GM23248 (cell line): ENCODE measurements around the gene SPATA31E1. TPM values are rescaled to one million over a fixed set of nuclear protein-coding genes. Genes with fewer than 3 reads are reported as not detected.

Experiments
- DNase-seq: peaks from one replicate; pipeline ENCODE4 v3.0.0-alpha.2; 2015
- H2AFZ ChIP-seq: fragments of 200-600 bp; sonication (generic); 2 replicates; pipeline ENCODE4 v1.6.1; 2016; ENCODE audit warnings: antibody characterized with exemption
- H3F3A ChIP-seq: fragments of 200-600 bp; sonication (generic); 2 replicates; pipeline ENCODE4 v1.6.1; 2016; ENCODE audit warnings: mild to moderate bottlenecking, antibody characterized with exemption, mixed run types; ENCODE audit not compliant: insufficient read depth
- H3K27ac ChIP-seq: fragments of 200-600 bp; sonication (generic); 2 replicates; pipeline ENCODE4 v1.5.1; 2016; ENCODE audit warnings: mild to moderate bottlenecking
- H3K27me3 ChIP-seq: fragments of 200-600 bp; sonication (generic); replicated peaks from 2 replicates; pipeline ENCODE4 v1.6.1; 2016; ENCODE audit warnings: mild to moderate bottlenecking; ENCODE audit not compliant: insufficient read depth
- H3K36me3 ChIP-seq: fragments of 200-600 bp; sonication (generic); 2 replicates; pipeline ENCODE4 v1.6.1; 2016; ENCODE audit warnings: low read depth, mild to moderate bottlenecking
- H3K4me1 ChIP-seq: fragments of 200-600 bp; sonication (generic); 2 replicates; pipeline ENCODE4 v1.6.1; 2016; ENCODE audit warnings: mild to moderate bottlenecking; ENCODE audit not compliant: insufficient read depth
- H3K4me2 ChIP-seq: fragments of 200-600 bp; sonication (generic); one replicate; pipeline ENCODE4 v1.6.1; 2016; ENCODE audit warnings: mild to moderate bottlenecking; ENCODE audit not compliant: unreplicated experiment
- H3K4me3 ChIP-seq: fragments of 200-600 bp; sonication (generic); 2 replicates; pipeline ENCODE4 v1.5.1; 2016; ENCODE audit warnings: mild to moderate bottlenecking
- H3K79me2 ChIP-seq: fragments of 200-600 bp; sonication (generic); 2 replicates; pipeline ENCODE4 v1.6.1; 2016; ENCODE audit warnings: mild to moderate bottlenecking; ENCODE audit not compliant: insufficient read depth
- H3K9ac ChIP-seq: fragments of 200-600 bp; sonication (generic); 2 replicates; pipeline ENCODE4 v1.6.1; 2016; ENCODE audit warnings: mild to moderate bottlenecking
- H3K9me2 ChIP-seq: fragments of 200-600 bp; sonication (generic); 2 replicates; pipeline ENCODE4 v1.6.1; 2016; ENCODE audit warnings: mixed run types, mild to moderate bottlenecking, moderate library complexity; ENCODE audit not compliant: insufficient read depth
- H3K9me3 ChIP-seq: fragments of 200-600 bp; sonication (generic); one replicate; pipeline ENCODE4 v1.6.1; 2017; ENCODE audit warnings: low read depth
- H4K20me1 ChIP-seq: fragments of 200-600 bp; sonication (generic); 2 replicates; pipeline ENCODE4 v1.6.0; 2016; ENCODE audit not compliant: insufficient read depth
- EZH2 ChIP-seq: fragments of 200-600 bp; sonication (generic); IDR thresholded peaks from 2 replicates; pipeline ENCODE4 v1.6.1; 2018; ENCODE audit warnings: antibody characterized with exemption, mild to moderate bottlenecking; ENCODE audit not compliant: insufficient read depth, poor library complexity, severe bottlenecking
- EZH2phosphoT487 ChIP-seq: fragments of 200-600 bp; sonication (generic); IDR thresholded peaks from 2 replicates; pipeline ENCODE4 v1.6.1; 2018; ENCODE audit warnings: antibody characterized with exemption, moderate library complexity, mild to moderate bottlenecking, low read depth; ENCODE audit not compliant: insufficient read depth
- WGBS, 2 experiments: methylation state at CpG; one replicate each; pipeline ENCODE4 v1.1.6; 2015 to 2017; ENCODE audit warnings: low lambda C conversion rate in 2 of 2, low coverage in 1 of 2; ENCODE audit errors: missing lambda C conversion rate in 2 of 2; 5-methylcytosine and 5-hydroxymethylcytosine counted together
- in situ Hi-C: fragments of 300-500 bp; cut with MboI; formaldehyde crosslinking; loops from 2 replicates; pipeline ENCODE4 v1.15.0; 2020
- polyA plus RNA-seq: library from polyadenylated mRNA; unstranded; fragments of >200 nt; fragmentation: Nextera tagmentation; extraction: Ambion mirVana; gene quantifications from 2 replicates; pipeline ENCODE4 v1.2.1, GENCODE V29; 2016
- total RNA-seq: library from RNA; depleted of rRNA; stranded (reverse); fragments of >200 nt; shearing (Covaris generic); gene quantifications from 2 replicates; pipeline ENCODE4 v1.2.3, GENCODE V29; 2014

The SPATA31E1 gene
- total and polyA plus RNA-seq, 2 experiments from 2014 or later: not detected

DNA sequence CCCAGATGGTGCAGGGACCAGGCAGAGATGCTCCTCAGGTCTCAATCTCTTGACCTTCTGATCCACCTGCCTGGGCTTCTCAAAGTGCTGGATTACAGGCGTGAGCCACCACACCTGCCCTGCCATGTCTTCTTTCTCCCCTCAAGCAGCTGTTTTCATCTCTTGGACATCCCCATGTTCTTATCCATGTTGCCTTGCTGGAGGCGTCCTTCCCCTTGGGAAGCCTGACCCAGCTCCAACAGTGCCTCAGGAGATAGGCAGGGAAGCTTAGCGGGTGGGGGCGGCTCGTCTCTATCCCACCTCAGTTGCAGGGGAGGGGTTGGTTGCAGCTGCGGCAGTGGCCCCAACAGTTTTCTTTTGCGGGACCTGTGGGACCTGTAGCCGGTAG, 24.7 kb upstream of the SPATA31E1 start:
- peaks cover 14% of the 10 kb centered on the region; the same call in 1 of the 2 replicates for H3F3A ChIP-seq
- no peak overlapping the region for H3K27ac ChIP-seq
- H3K27me3 ChIP-seq: no peaks in the 10 kb centered on the region
- no peak overlapping the region for H3K4me2 ChIP-seq
- WGBS, 2 experiments: 85 to 91% methylated on average over 6 to 8 of the region's 8 CpGs
- H2AFZ ChIP-seq: no peak overlapping the region
- H3K36me3 ChIP-seq: no peaks in the 10 kb centered on the region
- in situ Hi-C loops: no loop called here
- H3K9me2 ChIP-seq: no peaks in the 10 kb centered on the region
- H3K9me3 ChIP-seq: no peaks in the 10 kb centered on the region
- no peaks in the 10 kb centered on the region for H4K20me1 ChIP-seq
- DNase-seq: no peak
- no peak overlapping the region for H3K4me3 ChIP-seq
- TF ChIP-seq EZH2phosphoT487 (no peak), EZH2 (no peak)
- H3K4me1 ChIP-seq: peaks cover 9% of the 10 kb centered on the region
- H3K79me2 ChIP-seq: no peaks in the 10 kb centered on the region
- H3K9ac ChIP-seq: no peak overlapping the region

DNA sequence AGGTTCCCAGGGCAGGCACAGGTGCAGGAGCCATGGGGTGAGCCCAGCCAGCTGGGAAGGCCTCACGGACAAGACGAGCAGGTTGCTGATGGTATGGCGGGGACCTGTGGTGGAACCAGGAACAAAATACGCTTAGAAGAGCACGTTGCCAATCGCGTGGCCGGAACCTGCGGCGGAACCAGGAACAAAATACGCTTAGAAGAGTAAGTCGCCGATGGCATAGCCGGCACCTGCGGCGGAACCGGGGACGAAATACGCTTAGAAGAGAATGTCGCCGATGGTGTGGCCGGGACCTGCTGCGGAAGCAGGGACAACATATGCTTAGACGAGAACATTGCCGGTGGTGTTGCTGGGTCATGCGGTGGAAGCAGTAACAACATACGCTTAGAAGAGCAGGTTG, 23.5 kb upstream of the SPATA31E1 start:
- peaks cover 16% of the 10 kb centered on the region for H3K4me1 ChIP-seq
- H3K27ac ChIP-seq: no peak overlapping the region
- no peaks in the 10 kb centered on the region for H3K9me2 ChIP-seq
- no peaks in the 10 kb centered on the region for H3K36me3 ChIP-seq
- in situ Hi-C loops: no loop called here
- peaks cover 24% of the 10 kb centered on the region for H3F3A ChIP-seq
- no peak overlapping the region for H2AFZ ChIP-seq
- H4K20me1 ChIP-seq: no peaks in the 10 kb centered on the region
- DNase-seq: no peak
- no peak overlapping the region for H3K9ac ChIP-seq
- H3K27me3 ChIP-seq: no peaks in the 10 kb centered on the region
- H3K9me3 ChIP-seq: no peaks in the 10 kb centered on the region
- H3K4me3 ChIP-seq: no peak overlapping the region
- 91 to 93% methylated on average over 27 of the region's 27 CpGs for WGBS, 2 experiments
- no peaks in the 10 kb centered on the region for H3K79me2 ChIP-seq
- H3K4me2 ChIP-seq: no peak overlapping the region
- TF ChIP-seq EZH2phosphoT487 (no peak), EZH2 (no peak)

DNA sequence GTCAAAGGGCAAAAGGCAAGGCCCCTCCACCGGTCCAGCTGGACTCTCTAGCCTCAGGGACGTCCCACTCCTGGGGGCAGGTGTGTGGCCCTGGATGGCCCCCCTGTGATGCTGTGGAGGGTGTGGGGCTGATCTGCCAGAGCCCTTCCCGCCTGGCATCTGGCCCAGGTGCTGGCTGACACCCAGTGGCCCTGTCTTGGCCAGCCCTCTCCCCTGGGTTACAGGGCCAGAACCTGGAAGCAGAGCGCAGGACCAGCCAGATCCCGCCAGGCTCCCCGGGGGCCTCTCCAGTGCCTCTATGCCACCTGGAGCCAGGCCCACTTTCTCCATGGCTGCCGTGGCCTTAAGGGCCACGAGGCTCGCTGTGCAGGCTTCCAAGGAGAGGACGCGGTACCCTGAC, 22.9 kb upstream of the SPATA31E1 start:
- no peak for TF ChIP-seq EZH2
- no peak for TF ChIP-seq EZH2phosphoT487
- Histone ChIP-seq H3K4me1 (peaks cover 16% of the 10 kb centered on the region), H3K79me2 (no peaks in the 10 kb centered on the region), H4K20me1 (no peaks in the 10 kb centered on the region), H3K9ac (no peak overlapping the region), H2AFZ (no peak overlapping the region), H3K27me3 (no peaks in the 10 kb centered on the region), H3K36me3 (no peaks in the 10 kb centered on the region), H3K9me2 (no peaks in the 10 kb centered on the region), H3K4me2 (no peak overlapping the region), H3K27ac (no peak overlapping the region), H3K4me3 (no peak overlapping the region), H3F3A (peaks cover 24% of the 10 kb centered on the region), H3K9me3 (no peaks in the 10 kb centered on the region)
- in situ Hi-C loops: no loop called here
- WGBS, 2 experiments: 75 to 84% methylated on average over 11 of the region's 11 CpGs
- DNase-seq: no peak

DNA sequence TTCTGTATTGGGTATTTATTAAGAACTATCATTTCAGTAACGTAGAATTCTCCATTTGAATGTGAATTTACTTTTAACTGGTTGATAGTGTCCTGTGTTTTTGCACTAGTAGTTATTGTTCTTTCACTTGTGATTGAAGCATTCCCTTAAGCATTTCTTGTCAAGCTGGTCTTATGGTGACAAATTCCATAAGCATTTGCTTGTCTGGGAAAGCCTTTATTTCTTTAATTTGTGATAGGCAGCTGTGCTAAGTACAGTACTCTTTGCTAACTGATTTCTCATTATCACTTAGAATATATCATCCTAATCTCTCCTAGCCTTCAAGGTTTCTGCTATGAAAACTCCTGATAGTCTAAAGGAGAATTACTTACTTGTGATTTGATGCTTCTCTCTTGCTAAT, 21.3 kb upstream of the SPATA31E1 start:
- Histone ChIP-seq H2AFZ (no peak overlapping the region), H3F3A (peaks cover 24% of the 10 kb centered on the region), H3K9ac (no peak overlapping the region), H3K4me1 (peaks cover 20% of the 10 kb centered on the region), H3K27me3 (no peaks in the 10 kb centered on the region), H3K4me2 (no peak overlapping the region), H3K27ac (no peak overlapping the region), H3K79me2 (no peaks in the 10 kb centered on the region), H3K9me2 (no peaks in the 10 kb centered on the region), H3K36me3 (no peaks in the 10 kb centered on the region), H3K4me3 (no peak overlapping the region), H3K9me3 (no peaks in the 10 kb centered on the region), H4K20me1 (no peaks in the 10 kb centered on the region)
- in situ Hi-C loops: no loop called here
- no peak for DNase-seq
- 86 to 92% methylated on average over 1 of the region's 1 CpG for WGBS, 2 experiments
- TF ChIP-seq EZH2 (no peak), EZH2phosphoT487 (no peak)
